Smooth muscle cell (in vitro differentiated cells): ENCODE data around the gene OGN. TPM values are rescaled to one million over a fixed set of nuclear protein-coding genes. Genes with fewer than 3 reads are reported as not detected.
"Not testable (repeated sequence)": the region's sequence is repeated elsewhere in the genome, so short reads cannot be mapped to it uniquely, and the experiment has no call there.

ENCODE experiments used
- DNase-seq: peaks from one replicate; lab custom pipeline; 2025; ENCODE audit not compliant: unreplicated experiment; lab: John Stamatoyannopoulos, UW
- H2AFZ ChIP-seq: fragments of 200-600 bp; sonication (generic); 2 replicates; pipeline ENCODE4 v1.6.0; 2016; ENCODE audit warnings: antibody characterized with exemption, low read depth, mild to moderate bottlenecking
- H3F3A ChIP-seq: fragments of 200-600 bp; sonication (generic); 2 replicates; pipeline ENCODE4 v1.6.0; 2017; ENCODE audit warnings: antibody characterized with exemption, low read depth
- H3K27ac ChIP-seq: fragments of 200-600 bp; sonication (generic); 2 replicates; pipeline ENCODE4 v1.5.1; 2016; ENCODE audit warnings: low read depth, mild to moderate bottlenecking
- H3K27me3 ChIP-seq: fragments of 200-600 bp; sonication (generic); 2 replicates; pipeline ENCODE4 v1.6.1; 2016; ENCODE audit warnings: low read depth, mild to moderate bottlenecking
- H3K36me3 ChIP-seq: fragments of 200-600 bp; sonication (generic); 2 replicates; pipeline ENCODE4 v1.5.1; 2016; ENCODE audit warnings: low read depth
- H3K4me1 ChIP-seq: fragments of 200-600 bp; sonication (generic); 2 replicates; pipeline ENCODE4 v1.5.1; 2016; ENCODE audit warnings: low read depth
- H3K4me2 ChIP-seq: fragments of 200-600 bp; sonication (generic); 2 replicates; pipeline ENCODE4 v1.6.0; 2016; ENCODE audit warnings: mild to moderate bottlenecking
- H3K4me3 ChIP-seq: fragments of 200-600 bp; sonication (generic); 2 replicates; pipeline ENCODE4 v1.5.1; 2016; ENCODE audit warnings: mild to moderate bottlenecking
- H3K79me2 ChIP-seq: fragments of 200-600 bp; sonication (generic); 2 replicates; pipeline ENCODE4 v1.6.0; 2016; ENCODE audit warnings: low read depth, mild to moderate bottlenecking
- H3K9ac ChIP-seq: fragments of 200-600 bp; sonication (generic); 2 replicates; pipeline ENCODE4 v1.6.0; 2016; ENCODE audit warnings: low read depth
- H3K9me3 ChIP-seq: fragments of 200-600 bp; sonication (generic); replicated peaks from 2 replicates; pipeline ENCODE4 v1.5.1; 2016; ENCODE audit warnings: low read depth
- H4K20me1 ChIP-seq: fragments of 200-600 bp; sonication (generic); 2 replicates; pipeline ENCODE4 v1.6.0; 2016; ENCODE audit warnings: low read depth
- CTCF ChIP-seq: fragments of 200-600 bp; sonication (generic); IDR thresholded peaks from 2 replicates; pipeline ENCODE4 v1.5.1; 2017; ENCODE audit warnings: borderline replicate concordance, mild to moderate bottlenecking, antibody characterized with exemption; ENCODE audit not compliant: insufficient read depth, poor library complexity, severe bottlenecking
- WGBS: methylation state at CpG from one replicate; pipeline ENCODE4 v1.1.7; 2016; ENCODE audit warnings: low lambda C conversion rate; 5-methylcytosine and 5-hydroxymethylcytosine counted together
- polyA plus RNA-seq: library from polyadenylated mRNA; unstranded; fragments of >200 nt; fragmentation: Nextera tagmentation; extraction: Ambion mirVana; gene quantifications from 2 replicates; pipeline ENCODE4 v1.2.1, GENCODE V29; 2016
- total RNA-seq: library from RNA; depleted of rRNA; stranded (reverse); fragments of >200 nt; gene quantifications from 2 replicates; pipeline ENCODE4 v1.2.3, GENCODE V29; 2014

Gene OGN
- total and polyA plus RNA-seq, 2 experiments from 2014 or later, result 27.4 to 27.8 TPM

GRCh38 chr9:92414566-92414965, 10.2 kb upstream of the OGN start:
- Histone ChIP-seq H3K4me1 (no peaks in the 10 kb centered on the region), H3K4me2 (no peak overlapping the region), H3K27me3 (no peaks in the 10 kb centered on the region), H3K9me3 (no peaks in the 10 kb centered on the region), H3K9ac (no peak overlapping the region), H3K4me3 (no peak overlapping the region), H2AFZ (no peak overlapping the region), H3K27ac (no peak overlapping the region), H3K36me3 (no peaks in the 10 kb centered on the region), H4K20me1 (no peaks in the 10 kb centered on the region), H3F3A (no peaks in the 10 kb centered on the region), H3K79me2 (peaks cover 4% of the 10 kb centered on the region)
- no peak for TF ChIP-seq CTCF
- no peak for DNase-seq
- 95% methylated on average over 1 of the region's 1 CpG for WGBS

DNA sequence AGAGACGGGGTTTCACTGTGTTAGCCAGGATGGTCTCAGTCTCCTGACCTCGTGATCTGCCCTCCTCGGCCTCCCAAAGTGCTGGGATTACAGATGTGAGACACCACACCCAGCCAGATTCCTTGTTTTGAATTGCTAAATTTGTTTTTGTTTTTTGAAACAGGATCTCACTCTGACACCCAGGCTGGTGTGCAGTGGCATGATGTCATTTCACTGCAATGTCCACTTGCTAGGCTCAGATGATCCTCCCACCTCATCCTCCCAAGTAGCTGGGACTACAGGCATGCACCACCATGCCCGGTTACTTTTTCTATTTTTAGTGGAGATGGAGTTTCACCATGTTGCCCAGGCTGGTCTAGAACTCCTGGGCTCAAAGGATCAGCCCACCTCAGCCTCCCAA, 6.8 kb upstream of the OGN start:
- H3K4me3 ChIP-seq, H3K79me2 ChIP-seq, H3K9me3 ChIP-seq, H3K4me2 ChIP-seq, DNase-seq, H3F3A ChIP-seq, H3K9ac ChIP-seq, H4K20me1 ChIP-seq, H3K27ac ChIP-seq, H3K36me3 ChIP-seq, H2AFZ ChIP-seq, H3K27me3 ChIP-seq, H3K4me1 ChIP-seq: not testable (repeated sequence)
- WGBS, result 81% methylated on average over 4 of the region's 4 CpGs

- no peaks in the 10 kb centered on the region for H3K9me3 ChIP-seq
- no peaks in the 10 kb centered on the region for H3K4me1 ChIP-seq
- DNase-seq, result no peak
- H4K20me1 ChIP-seq, result no peaks in the 10 kb centered on the region
- no peak overlapping the region for H3K27ac ChIP-seq
- no peaks in the 10 kb centered on the region for H3F3A ChIP-seq
- H3K9ac ChIP-seq, result no peak overlapping the region
- H3K79me2 ChIP-seq, result no peaks in the 10 kb centered on the region
- H3K27me3 ChIP-seq, result no peaks in the 10 kb centered on the region
- H3K4me2 ChIP-seq, result no peak overlapping the region
- no peaks in the 10 kb centered on the region for H3K36me3 ChIP-seq
- TF ChIP-seq CTCF, result no peak
- H3K4me3 ChIP-seq, result no peak overlapping the region
- WGBS, result 84% methylated on average over 2 of the region's 2 CpGs
- no peak overlapping the region for H2AFZ ChIP-seq
Measured at GRCh38 chr9:92408747-92409478, 4.5 kb upstream of the OGN start.

DNA sequence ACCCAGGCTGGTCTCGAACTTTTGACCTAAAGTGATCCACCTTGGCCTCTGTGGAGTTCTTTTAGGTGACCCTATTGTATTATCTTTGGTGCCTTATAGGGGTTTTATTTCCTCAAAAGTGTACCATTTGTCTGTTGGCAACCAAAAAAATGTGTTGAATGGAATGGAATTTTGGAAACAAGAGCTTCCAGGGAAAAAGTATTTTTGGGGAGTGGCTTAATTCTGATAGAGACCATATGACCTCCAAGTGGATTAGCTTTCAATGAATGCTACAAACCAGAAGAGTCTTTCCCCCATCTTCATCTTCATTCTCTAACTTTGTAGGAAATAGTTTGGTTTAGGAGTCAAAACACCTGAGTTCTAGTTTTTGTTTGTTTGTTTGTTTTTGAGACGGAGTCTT, 3.4 kb upstream of the OGN start:
- no peak overlapping the region for H3K4me3 ChIP-seq
- 95% methylated on average over 2 of the region's 2 CpGs for WGBS
- H2AFZ ChIP-seq, result no peak overlapping the region
- DNase-seq, result no peak
- no peaks in the 10 kb centered on the region for H4K20me1 ChIP-seq
- H3K4me2 ChIP-seq, result no peak overlapping the region
- no peaks in the 10 kb centered on the region for H3K36me3 ChIP-seq
- no peak overlapping the region for H3K9ac ChIP-seq
- H3K27ac ChIP-seq, result no peak overlapping the region
- no peak for TF ChIP-seq CTCF
- no peaks in the 10 kb centered on the region for H3K9me3 ChIP-seq
- no peaks in the 10 kb centered on the region for H3K4me1 ChIP-seq
- no peaks in the 10 kb centered on the region for H3K79me2 ChIP-seq
- no peaks in the 10 kb centered on the region for H3F3A ChIP-seq
- H3K27me3 ChIP-seq, result no peaks in the 10 kb centered on the region
